Measurements from ENCODE around the gene WFDC1.

DNA sequence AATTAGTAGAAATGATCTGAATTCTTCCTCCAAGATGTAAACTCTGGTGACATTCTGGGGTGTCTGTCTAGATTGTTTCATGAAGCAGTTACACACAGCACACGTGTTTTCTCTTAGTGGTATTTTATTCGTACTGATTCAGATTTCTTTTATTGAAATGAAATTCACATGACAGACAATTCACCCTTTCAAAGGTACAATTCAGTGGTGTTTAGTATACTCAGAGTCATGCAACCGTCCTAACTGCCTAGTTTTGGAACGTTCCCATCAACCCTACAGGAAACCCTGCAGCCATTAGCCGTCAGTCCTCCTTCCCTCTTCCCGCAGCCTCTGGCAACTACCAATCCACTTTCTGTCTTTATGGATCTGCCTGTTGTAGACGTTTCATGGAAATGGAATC, 8.8 kb downstream of the WFDC1 start:
- TF ChIP-seq, protein P1, sequence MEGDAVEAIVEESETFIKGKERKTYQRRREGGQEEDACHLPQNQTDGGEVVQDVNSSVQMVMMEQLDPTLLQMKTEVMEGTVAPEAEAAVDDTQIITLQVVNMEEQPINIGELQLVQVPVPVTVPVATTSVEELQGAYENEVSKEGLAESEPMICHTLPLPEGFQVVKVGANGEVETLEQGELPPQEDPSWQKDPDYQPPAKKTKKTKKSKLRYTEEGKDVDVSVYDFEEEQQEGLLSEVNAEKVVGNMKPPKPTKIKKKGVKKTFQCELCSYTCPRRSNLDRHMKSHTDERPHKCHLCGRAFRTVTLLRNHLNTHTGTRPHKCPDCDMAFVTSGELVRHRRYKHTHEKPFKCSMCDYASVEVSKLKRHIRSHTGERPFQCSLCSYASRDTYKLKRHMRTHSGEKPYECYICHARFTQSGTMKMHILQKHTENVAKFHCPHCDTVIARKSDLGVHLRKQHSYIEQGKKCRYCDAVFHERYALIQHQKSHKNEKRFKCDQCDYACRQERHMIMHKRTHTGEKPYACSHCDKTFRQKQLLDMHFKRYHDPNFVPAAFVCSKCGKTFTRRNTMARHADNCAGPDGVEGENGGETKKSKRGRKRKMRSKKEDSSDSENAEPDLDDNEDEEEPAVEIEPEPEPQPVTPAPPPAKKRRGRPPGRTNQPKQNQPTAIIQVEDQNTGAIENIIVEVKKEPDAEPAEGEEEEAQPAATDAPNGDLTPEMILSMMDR (IDR thresholded peaks at IDR 0.05; ENCODE audit: insufficient read depth, low read depth, low read length): no peak
- no peak for TF ChIP-seq EZH2 (IDR thresholded peaks at IDR 0.05; ENCODE audit: insufficient read depth, low read length)

Data from astrocyte (in vitro differentiated cells and primary cell).